ENCODE data around the gene UGT1A3. TPM values are rescaled to one million over a fixed set of nuclear protein-coding genes. Genes with fewer than 3 reads are reported as not detected.

The UGT1A3 gene
- total RNA-seq, 2 donors from 2014 or later, result not detected

DNA sequence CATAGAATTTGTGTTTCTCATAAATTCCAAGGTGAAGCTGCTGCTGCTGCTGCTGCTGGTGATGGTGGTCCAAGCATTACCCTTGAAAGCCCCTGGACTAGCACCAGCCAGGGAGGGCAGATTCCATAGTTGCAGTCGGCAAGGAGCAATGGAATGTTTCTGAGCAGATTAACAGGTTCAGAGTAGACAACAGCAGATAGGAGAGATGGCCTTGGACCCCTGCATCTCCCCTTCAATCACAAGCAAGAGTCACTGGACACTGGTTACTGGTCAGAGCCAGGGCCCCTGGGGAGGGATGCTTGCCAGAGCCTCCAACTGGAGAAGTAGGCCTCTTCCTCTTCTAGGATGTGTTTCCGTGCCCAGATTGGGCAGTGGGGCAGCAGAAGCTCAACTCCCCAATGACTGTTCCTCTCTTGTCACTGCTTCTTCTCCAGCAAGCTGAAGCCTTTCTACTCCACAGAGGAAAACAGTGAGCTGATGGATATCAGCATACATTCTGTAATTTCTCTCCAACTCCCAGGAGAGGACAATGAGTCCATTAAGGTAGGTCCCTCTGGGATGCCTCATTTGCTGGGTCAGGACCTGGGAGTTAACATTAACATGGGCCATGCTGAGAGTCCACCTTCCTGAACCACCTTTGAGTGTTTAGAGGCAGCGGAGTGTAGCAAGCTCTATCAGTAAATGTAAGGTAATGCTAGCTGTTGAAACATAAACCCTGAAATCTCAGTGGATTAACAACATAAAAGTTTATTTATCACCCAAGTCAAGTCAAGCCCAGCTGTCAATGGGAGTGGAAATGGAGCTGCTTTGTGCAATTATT, 84.6 kb downstream of the UGT1A3 start:
- TF ChIP-seq, protein P1, sequence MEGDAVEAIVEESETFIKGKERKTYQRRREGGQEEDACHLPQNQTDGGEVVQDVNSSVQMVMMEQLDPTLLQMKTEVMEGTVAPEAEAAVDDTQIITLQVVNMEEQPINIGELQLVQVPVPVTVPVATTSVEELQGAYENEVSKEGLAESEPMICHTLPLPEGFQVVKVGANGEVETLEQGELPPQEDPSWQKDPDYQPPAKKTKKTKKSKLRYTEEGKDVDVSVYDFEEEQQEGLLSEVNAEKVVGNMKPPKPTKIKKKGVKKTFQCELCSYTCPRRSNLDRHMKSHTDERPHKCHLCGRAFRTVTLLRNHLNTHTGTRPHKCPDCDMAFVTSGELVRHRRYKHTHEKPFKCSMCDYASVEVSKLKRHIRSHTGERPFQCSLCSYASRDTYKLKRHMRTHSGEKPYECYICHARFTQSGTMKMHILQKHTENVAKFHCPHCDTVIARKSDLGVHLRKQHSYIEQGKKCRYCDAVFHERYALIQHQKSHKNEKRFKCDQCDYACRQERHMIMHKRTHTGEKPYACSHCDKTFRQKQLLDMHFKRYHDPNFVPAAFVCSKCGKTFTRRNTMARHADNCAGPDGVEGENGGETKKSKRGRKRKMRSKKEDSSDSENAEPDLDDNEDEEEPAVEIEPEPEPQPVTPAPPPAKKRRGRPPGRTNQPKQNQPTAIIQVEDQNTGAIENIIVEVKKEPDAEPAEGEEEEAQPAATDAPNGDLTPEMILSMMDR (IDR thresholded peaks at IDR 0.05), result no peak
- H3K36me3 ChIP-seq, result no peaks in the 10 kb centered on the region
- DNase-seq (ENCODE audit: low spot score), result no peak
- H3K9me3 ChIP-seq, result peaks cover 0 to 10% of the 10 kb centered on the region in 2 donors
- H3K4me1 ChIP-seq, result no peaks in the 10 kb centered on the region
- no peak overlapping the region for H3K27ac ChIP-seq
- no peaks in the 10 kb centered on the region for H3K27me3 ChIP-seq
- H3K4me3 ChIP-seq, result no peak overlapping the region

DNA sequence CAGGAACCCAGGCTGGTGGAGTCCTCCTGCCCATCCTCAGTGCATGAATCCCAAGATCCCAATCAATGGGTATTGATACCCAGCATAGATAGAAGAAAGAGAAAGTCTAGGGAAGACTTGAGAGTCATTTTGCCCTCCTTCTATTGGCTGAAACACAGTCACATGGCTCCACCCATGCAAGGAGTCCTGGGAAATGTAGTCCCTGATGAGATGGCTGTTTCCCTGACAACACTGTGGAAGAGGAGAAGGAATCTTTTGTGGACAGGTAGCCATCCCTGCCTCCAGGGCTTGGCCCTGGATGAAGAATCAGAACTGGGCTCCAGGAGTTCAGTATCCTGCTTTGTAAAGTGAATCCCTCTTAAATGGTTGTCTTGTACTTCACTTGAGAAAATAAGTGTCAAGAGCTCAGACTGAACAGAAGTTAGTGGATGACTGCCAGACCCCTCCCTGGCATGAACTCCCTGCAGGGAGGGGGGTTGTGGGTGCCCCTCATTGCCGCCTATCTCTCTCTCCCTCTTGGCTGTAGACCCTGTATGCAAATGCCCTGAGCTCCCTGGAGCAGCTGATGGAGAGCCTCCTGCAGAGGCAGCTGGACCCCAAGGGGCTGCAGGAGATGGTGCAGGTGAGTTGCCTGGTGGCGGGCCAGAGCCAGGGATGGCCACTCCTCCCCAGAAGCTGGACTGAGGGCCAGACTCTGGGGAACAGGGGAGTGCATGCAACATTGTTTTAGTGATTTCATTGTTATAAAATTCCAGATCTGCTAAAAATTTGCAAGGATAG, 85.4 kb downstream of the UGT1A3 start:
- H3K9me3 ChIP-seq, result peaks cover 0 to 10% of the 10 kb centered on the region in 2 donors
- H3K36me3 ChIP-seq, result no peaks in the 10 kb centered on the region
- no peak overlapping the region for H3K27ac ChIP-seq
- TF ChIP-seq, protein P1 (IDR thresholded peaks at IDR 0.05), result no peak
- no peak for DNase-seq (ENCODE audit: low spot score)
- H3K4me1 ChIP-seq, result no peaks in the 10 kb centered on the region
- no peak overlapping the region for H3K4me3 ChIP-seq
- H3K27me3 ChIP-seq, result no peaks in the 10 kb centered on the region

DNA sequence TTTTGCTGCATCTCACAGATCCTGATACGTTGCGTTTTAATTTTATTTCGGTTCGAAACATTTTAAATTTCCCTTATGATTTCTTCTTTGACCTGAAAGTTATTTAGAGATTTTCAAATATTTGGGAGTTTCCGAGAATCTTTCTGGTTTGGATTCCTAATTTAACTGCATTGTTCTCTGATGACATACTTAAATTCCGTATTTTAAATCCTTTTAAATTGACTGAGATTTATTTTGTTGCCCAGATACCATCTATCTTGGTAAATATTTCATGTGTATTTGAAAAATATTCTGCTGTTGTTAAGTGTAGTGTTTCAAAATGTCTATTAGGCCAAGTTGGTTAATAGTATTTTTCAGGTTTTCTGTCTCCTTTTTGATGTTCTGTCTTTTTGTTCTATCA, 87.0 kb downstream of the UGT1A3 start:
- Histone ChIP-seq H3K4me1 (no peaks in the 10 kb centered on the region), H3K4me3 (no peak overlapping the region), H3K27ac (no peak overlapping the region), H3K27me3 (no peaks in the 10 kb centered on the region), H3K9me3 (peaks cover 0 to 10% of the 10 kb centered on the region in 2 donors), H3K36me3 (no peaks in the 10 kb centered on the region)
- DNase-seq (ENCODE audit: low spot score), result no peak
- TF ChIP-seq, protein P1 (IDR thresholded peaks at IDR 0.05), result no peak

DNA sequence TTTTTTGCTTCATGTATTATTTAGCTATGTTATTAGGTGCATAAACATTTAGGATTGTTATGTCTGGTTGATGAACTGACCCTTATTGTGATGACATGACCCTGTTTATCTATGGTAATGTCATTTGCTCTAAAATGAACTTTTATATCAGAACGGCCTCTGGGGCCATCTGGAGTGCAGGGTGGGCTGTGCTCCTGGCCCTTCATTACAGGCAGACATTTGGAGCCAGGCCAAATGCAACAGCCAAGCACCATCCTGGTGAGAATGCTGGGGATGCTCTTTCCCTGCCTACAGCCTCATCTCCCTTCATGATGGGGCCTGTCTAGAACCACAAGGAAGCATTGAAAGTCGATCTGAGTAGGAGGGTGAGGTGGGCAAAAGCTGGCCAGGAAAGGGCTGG, 87.5 kb downstream of the UGT1A3 start:
- TF ChIP-seq, protein P1 (IDR thresholded peaks at IDR 0.05), result no peak
- Histone ChIP-seq H3K4me3 (no peak overlapping the region), H3K27me3 (no peaks in the 10 kb centered on the region), H3K4me1 (no peaks in the 10 kb centered on the region), H3K9me3 (peaks cover 0 to 10% of the 10 kb centered on the region in 2 donors), H3K27ac (no peak overlapping the region), H3K36me3 (no peaks in the 10 kb centered on the region)
- no peak for DNase-seq (ENCODE audit: low spot score)

DNA sequence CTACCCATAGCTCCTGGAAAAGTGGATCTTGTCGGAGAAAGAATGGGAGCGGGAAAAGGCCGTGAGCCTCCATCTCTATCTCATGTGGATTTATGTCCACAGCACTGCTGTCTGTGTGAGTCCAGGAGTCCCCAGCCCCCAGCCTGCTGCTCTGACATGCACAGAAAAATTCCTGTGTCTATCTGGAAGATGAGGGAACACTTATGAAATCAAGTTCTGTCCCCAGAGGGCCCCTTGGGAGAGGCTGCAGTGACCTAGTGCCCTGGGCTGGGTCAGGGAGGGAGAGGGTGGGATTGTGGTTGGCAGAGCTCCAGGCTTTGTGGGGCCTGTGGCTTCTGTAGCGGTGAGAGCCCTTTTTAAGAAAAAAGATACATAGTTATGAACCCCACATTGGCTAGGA, 87.9 kb downstream of the UGT1A3 start:
- H3K4me1 ChIP-seq, result no peaks in the 10 kb centered on the region
- H3K9me3 ChIP-seq, result peaks cover 0 to 10% of the 10 kb centered on the region in 2 donors
- H3K27ac ChIP-seq, result no peak overlapping the region
- TF ChIP-seq, protein P1 (IDR thresholded peaks at IDR 0.05), result no peak
- DNase-seq (ENCODE audit: low spot score), result no peak
- H3K27me3 ChIP-seq, result no peaks in the 10 kb centered on the region
- no peaks in the 10 kb centered on the region for H3K36me3 ChIP-seq
- H3K4me3 ChIP-seq, result no peak overlapping the region

All from right atrium auricular region (tissue), 2 donors.